IPS-18a (cell line): ENCODE results near the gene C4orf50.

Experiments
- H3K27ac ChIP-seq: one replicate; pipeline ENCODE4 v1.5.1; 2013; ENCODE audit warnings: low read length
- H3K27me3 ChIP-seq: one replicate; pipeline ENCODE4 v1.6.1; 2013; ENCODE audit warnings: mild to moderate bottlenecking, low read length; ENCODE audit not compliant: control insufficient read depth, insufficient read depth
- H3K36me3 ChIP-seq: one replicate; pipeline ENCODE4 v1.6.1; 2013; ENCODE audit warnings: low read depth, low read length; ENCODE audit not compliant: control insufficient read depth
- H3K4me1 ChIP-seq: one replicate; pipeline ENCODE4 v1.6.1; 2013; ENCODE audit warnings: low read depth, low read length; ENCODE audit not compliant: control insufficient read depth
- H3K4me3 ChIP-seq: one replicate; pipeline ENCODE4 v1.5.1; 2013; ENCODE audit warnings: low read length
- H3K9ac ChIP-seq: one replicate; pipeline ENCODE4 v1.6.1; 2013; ENCODE audit warnings: mild to moderate bottlenecking, low read length, moderate library complexity
- H3K9me3 ChIP-seq: one replicate; pipeline ENCODE4 v1.6.1; 2013; ENCODE audit warnings: low read depth, low read length; ENCODE audit not compliant: control insufficient read depth

The C4orf50 gene

DNA sequence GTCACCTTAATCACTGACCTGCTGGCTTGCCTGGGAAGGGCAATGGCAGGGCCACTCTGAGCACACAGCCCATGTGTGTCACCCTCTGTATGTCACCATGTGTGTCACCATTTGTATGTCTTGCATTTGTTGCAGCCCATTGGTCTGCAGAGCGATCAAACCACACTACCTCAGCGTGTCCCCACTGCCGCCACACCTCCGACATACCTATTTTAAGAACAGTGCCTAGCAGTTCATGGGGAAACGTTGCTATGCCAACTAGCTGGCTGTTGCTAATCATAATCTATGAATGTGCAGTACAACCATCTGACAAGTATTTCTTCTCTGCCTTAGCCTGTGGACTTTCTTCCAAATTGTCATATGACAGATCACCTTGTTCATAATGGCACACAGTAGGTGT, 117.4 kb downstream of the C4orf50 start:
- no peak overlapping the region for H3K4me3 ChIP-seq
- no peaks in the 10 kb centered on the region for H3K9me3 ChIP-seq
- no peak overlapping the region for H3K27ac ChIP-seq
- H3K27me3 ChIP-seq: peaks cover 63% of the 10 kb centered on the region
- no peaks in the 10 kb centered on the region for H3K36me3 ChIP-seq
- peaks cover 16% of the 10 kb centered on the region for H3K4me1 ChIP-seq
- no peak overlapping the region for H3K9ac ChIP-seq

GRCh38 chr4:5899881-5900280, 118.3 kb downstream of the C4orf50 start:
- Histone ChIP-seq H3K4me3 (no peak overlapping the region), H3K36me3 (no peaks in the 10 kb centered on the region), H3K9ac (no peak overlapping the region), H3K27ac (no peak overlapping the region), H3K9me3 (no peaks in the 10 kb centered on the region), H3K4me1 (peaks cover 11% of the 10 kb centered on the region), H3K27me3 (peaks cover 69% of the 10 kb centered on the region)

DNA sequence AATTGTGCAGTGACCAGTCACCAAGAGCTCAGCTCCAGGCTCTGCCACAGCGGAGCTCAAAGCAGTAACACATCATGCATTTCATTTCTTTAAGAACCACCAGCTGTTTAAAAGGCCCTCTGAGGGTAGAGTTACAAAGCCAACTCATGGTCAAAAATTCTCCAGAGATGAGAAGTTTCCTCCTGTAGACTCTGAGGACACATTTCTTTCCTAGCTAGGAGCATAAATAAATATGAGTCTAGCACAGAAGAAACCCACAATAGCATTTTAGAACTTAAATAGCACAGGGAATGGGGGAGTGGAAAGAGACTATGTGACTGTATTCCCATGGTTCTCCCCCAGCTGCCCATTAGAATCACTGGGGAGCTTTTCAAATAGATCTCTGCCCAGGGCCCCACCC, 118.8 kb downstream of the C4orf50 start:
- H3K9me3 ChIP-seq: no peaks in the 10 kb centered on the region
- H3K27ac ChIP-seq: no peak overlapping the region
- peaks cover 11% of the 10 kb centered on the region for H3K4me1 ChIP-seq
- peaks cover 69% of the 10 kb centered on the region for H3K27me3 ChIP-seq
- H3K4me3 ChIP-seq: no peak overlapping the region
- H3K36me3 ChIP-seq: no peaks in the 10 kb centered on the region
- no peak overlapping the region for H3K9ac ChIP-seq

- Histone ChIP-seq H3K36me3 (no peaks in the 10 kb centered on the region), H3K27ac (no peak overlapping the region), H3K27me3 (peaks cover 73% of the 10 kb centered on the region), H3K4me3 (no peak overlapping the region), H3K9ac (no peak overlapping the region), H3K9me3 (no peaks in the 10 kb centered on the region), H3K4me1 (peaks cover 12% of the 10 kb centered on the region)
Observed at GRCh38 chr4:5897674-5898073, 120.6 kb downstream of the C4orf50 start.

- Histone ChIP-seq H3K9ac (no peak overlapping the region), H3K4me3 (no peak overlapping the region), H3K4me1 (peaks cover 13% of the 10 kb centered on the region), H3K36me3 (no peaks in the 10 kb centered on the region), H3K9me3 (no peaks in the 10 kb centered on the region), H3K27ac (no peak overlapping the region), H3K27me3 (peaks cover 83% of the 10 kb centered on the region)
Observed at GRCh38 chr4:5895287-5895686, 122.9 kb downstream of the C4orf50 start.

DNA sequence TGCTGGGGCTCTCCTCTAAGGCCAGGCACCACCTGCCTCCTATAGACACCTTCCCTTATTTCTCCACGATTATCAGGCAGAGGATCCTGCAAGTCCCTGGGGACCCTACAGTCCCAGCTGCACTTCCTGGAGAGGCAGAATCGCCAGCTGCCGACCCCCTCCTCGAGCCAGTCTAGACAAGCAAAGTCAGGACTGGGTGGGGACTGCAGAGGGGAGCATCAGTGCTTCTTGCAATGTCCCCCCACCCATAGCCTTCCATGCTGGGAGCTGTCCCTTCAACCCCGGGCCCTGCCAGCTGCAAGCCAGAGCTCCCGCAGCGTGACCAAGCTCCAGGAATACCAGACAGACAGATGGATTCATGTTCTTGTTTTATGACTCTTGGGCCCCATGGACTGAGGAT, 124.0 kb downstream of the C4orf50 start:
- H3K36me3 ChIP-seq: no peaks in the 10 kb centered on the region
- H3K27ac ChIP-seq: no peak overlapping the region
- H3K4me1 ChIP-seq: peaks cover 20% of the 10 kb centered on the region
- H3K9me3 ChIP-seq: no peaks in the 10 kb centered on the region
- H3K27me3 ChIP-seq: peaks cover 86% of the 10 kb centered on the region
- H3K4me3 ChIP-seq: no peak overlapping the region
- no peak overlapping the region for H3K9ac ChIP-seq

DNA sequence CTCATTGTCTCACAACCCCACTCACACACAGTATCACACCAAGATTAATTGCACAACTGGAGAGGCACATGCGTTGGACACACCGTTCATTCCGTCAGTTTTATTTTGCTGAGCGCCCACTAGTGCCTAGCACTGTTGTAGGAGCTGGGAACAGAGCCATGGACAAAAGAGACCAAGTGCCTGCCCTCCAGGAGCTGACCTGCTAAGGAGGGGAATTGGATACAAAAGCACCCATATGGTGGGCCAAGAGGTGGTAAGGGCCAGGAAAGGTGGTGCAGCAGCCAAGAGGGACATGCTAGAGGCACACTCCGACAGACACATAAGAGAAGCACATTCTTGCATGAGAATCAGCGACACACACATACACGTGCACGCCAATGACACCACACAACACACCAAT, 124.6 kb downstream of the C4orf50 start:
- peaks cover 89% of the 10 kb centered on the region for H3K27me3 ChIP-seq
- H3K9ac ChIP-seq: no peak overlapping the region
- H3K4me1 ChIP-seq: peaks cover 22% of the 10 kb centered on the region
- H3K27ac ChIP-seq: no peak overlapping the region
- H3K36me3 ChIP-seq: no peaks in the 10 kb centered on the region
- H3K4me3 ChIP-seq: peak overlapping the region; percentile 26
- H3K9me3 ChIP-seq: no peaks in the 10 kb centered on the region

DNA sequence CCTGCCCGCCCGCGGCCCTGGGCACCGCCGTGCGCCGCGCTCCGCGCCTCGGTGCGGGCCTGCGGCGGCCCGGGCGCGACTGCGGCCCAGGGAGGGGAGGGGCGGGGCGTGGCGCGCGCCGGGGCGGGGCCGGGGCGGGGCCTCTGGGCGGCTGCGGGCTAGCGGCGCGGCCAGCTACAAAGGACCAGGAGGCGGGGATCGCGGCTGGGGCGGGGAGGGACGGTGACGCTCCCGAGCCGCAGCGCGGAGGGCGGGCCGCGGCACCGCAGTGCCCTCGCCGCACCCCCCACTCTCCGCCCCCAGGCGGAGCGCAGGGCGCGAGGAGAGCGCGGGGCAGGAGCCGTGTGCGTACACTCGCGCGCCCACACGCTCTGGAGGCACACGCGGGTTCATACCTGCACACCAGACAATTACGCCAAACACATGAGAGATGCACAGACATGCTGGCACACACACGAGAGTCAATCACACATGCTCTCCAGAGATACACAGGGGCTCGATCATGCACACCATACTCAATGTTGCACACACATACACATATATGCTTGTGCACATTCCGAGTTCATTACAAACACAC, 125.1 kb downstream of the C4orf50 start, which contains the start of gene CRMP1:
CRMP1 (minus strand) TSS at position 83 of the 577 bp plus-strand sequence. CDS start 117 bp downstream, outside the sequence.
- Histone ChIP-seq H3K9me3 (no peaks in the 10 kb centered on the region), H3K4me3 (peak within 1 kb of the TSS; percentile 34), H3K27me3 (peaks cover 85% of the 10 kb centered on the region), H3K4me1 (peaks cover 22% of the 10 kb centered on the region), H3K27ac (no peak within 1 kb of the TSS), H3K9ac (no peak within 1 kb of the TSS), H3K36me3 (no peaks in the 10 kb centered on the region)

DNA sequence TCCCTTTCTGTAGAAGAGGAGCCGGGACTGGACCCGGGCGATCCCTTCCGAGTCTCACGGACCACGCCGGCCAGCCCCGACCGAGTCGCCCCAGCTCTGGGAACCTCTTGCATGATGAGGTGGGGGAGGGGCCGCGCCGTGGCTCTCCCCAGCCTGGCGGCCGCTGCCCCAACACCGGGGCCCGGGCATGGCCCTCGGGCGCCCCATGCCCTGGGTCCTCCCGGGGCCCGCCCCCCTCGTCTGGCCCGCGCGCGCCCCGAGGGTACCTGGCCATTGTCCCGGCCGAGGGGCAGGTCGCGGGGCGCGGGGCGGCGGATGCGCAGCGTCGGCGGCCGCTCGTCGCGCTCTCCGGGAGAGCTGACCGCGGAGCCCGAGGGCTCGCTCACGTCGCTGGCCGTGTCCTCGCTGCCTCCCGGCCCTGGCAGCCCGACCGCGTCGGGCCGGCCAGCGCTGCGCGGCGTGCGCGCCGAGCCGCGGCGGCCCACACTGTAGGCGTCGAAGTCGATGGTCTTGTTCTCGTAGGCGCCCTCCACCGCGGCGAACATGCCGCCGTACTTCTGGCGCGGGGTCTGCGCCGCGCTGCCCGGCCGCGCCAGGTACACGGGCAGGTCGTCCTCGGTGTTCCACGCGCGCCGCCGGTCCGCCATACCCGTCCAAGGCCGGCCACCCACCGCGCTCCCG, 125.8 kb downstream of the C4orf50 start:
- peaks cover 22% of the 10 kb centered on the region for H3K4me1 ChIP-seq
- no peaks in the 10 kb centered on the region for H3K36me3 ChIP-seq
- peak overlapping the region; percentile 34 for H3K4me3 ChIP-seq
- no peak overlapping the region for H3K9ac ChIP-seq
- peaks cover 83% of the 10 kb centered on the region for H3K27me3 ChIP-seq
- H3K9me3 ChIP-seq: no peaks in the 10 kb centered on the region
- no peak overlapping the region for H3K27ac ChIP-seq

- no peaks in the 10 kb centered on the region for H3K36me3 ChIP-seq
- peaks cover 26% of the 10 kb centered on the region for H3K4me1 ChIP-seq
- peaks cover 80% of the 10 kb centered on the region for H3K27me3 ChIP-seq
- no peaks in the 10 kb centered on the region for H3K9me3 ChIP-seq
- H3K27ac ChIP-seq: no peak overlapping the region
- peak overlapping the region; percentile 34 for H3K4me3 ChIP-seq
- H3K9ac ChIP-seq: no peak overlapping the region
Observed at GRCh38 chr4:5891563-5892322, 126.5 kb downstream of the C4orf50 start.

DNA sequence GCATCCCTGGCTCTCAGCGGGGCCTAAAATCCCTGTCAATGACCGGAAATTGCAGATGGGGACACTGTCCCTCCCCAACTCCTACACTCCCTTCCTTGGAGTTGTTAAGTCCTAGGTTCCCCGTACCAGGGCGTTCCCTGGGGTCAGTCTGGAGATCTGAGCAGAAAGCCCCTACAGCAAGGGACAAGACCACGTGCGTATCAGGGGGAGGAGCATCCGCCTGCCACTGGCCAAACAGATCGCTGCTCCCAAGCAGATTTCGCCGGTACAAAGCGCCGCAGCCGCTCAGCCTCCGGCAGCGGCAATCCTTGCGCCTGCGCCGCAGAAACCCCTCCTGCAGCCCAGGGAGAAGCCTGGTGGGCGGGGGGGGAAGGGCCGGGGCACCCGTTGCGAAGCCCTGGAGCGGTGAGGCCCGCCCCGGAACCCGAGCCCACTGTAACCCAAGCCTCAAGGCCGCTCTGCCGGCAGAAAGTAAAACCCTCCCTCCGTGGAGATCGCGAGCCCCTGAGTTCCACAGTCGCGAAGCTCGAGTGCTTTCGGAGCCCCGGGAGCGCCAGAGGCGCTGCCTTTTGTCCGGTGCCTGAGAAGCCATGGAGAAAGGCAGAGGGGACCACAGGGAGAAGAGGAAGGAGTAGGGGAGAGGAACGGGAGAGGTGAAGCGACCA, 128.0 kb downstream of the C4orf50 start:
- no peak overlapping the region for H3K27ac ChIP-seq
- peak overlapping the region; percentile 65 for H3K4me3 ChIP-seq
- H3K4me1 ChIP-seq: peaks cover 26% of the 10 kb centered on the region
- H3K27me3 ChIP-seq: peaks cover 64% of the 10 kb centered on the region
- no peaks in the 10 kb centered on the region for H3K9me3 ChIP-seq
- no peak overlapping the region for H3K9ac ChIP-seq
- no peaks in the 10 kb centered on the region for H3K36me3 ChIP-seq
